Gastrocnemius medialis (tissue), 4 donors: ENCODE results near the gene SNCG.

Experiments
- POLR2A ChIP-seq, 2 donors: fragments of 450-650 bp; IDR thresholded peaks; one replicate each; pipeline ENCODE4 v1.6.1; 2017; ENCODE audit warnings: antibody characterized with exemption in 2 of 2, mild to moderate bottlenecking in 2 of 2, moderate library complexity in 2 of 2
- TF ChIP-seq, protein P1 (sequence below), 5 experiments: fragments of 450-650 bp in 3 of 5; fragments of 200-600 bp in 2 of 5; sonication (generic) in 2 of 5; IDR thresholded peaks in 4 of 5; conservative IDR thresholded peaks in 1 of 5; 1 replicate in 4 of 5; 2 replicates in 1 of 5; pipeline ENCODE4 v1.5.1; 2016 to 2019; ENCODE audit warnings: antibody characterized with exemption in 5 of 5, mild to moderate bottlenecking in 3 of 5, moderate library complexity in 3 of 5

GRCh38 chr10:86992929-86993328, 34.5 kb downstream of the SNCG start:
- TF ChIP-seq, protein P1, sequence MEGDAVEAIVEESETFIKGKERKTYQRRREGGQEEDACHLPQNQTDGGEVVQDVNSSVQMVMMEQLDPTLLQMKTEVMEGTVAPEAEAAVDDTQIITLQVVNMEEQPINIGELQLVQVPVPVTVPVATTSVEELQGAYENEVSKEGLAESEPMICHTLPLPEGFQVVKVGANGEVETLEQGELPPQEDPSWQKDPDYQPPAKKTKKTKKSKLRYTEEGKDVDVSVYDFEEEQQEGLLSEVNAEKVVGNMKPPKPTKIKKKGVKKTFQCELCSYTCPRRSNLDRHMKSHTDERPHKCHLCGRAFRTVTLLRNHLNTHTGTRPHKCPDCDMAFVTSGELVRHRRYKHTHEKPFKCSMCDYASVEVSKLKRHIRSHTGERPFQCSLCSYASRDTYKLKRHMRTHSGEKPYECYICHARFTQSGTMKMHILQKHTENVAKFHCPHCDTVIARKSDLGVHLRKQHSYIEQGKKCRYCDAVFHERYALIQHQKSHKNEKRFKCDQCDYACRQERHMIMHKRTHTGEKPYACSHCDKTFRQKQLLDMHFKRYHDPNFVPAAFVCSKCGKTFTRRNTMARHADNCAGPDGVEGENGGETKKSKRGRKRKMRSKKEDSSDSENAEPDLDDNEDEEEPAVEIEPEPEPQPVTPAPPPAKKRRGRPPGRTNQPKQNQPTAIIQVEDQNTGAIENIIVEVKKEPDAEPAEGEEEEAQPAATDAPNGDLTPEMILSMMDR (IDR thresholded peaks at IDR 0.05 in 4 of 5, conservative IDR thresholded peaks at IDR 0.05 in 1 of 5), result no peak
- no peak for TF ChIP-seq POLR2A (IDR thresholded peaks at IDR 0.05)
